Keratinocyte (primary cell): Measurements from ENCODE around the gene TTLL8. TPM values are rescaled to one million over a fixed set of nuclear protein-coding genes. Genes with fewer than 3 reads are reported as not detected.

Source experiments
- DNase-seq: peaks from one replicate; pipeline ENCODE4 v3.0.0-alpha.2; 2011; ENCODE audit warnings: low read depth, missing footprints, low spot score
- FAIRE-seq: peaks from 2 replicates; lab custom pipeline; 2011; peaks lifted over from hg19 to GRCh38; lab: Jason Lieb, UNC
- H2AFZ ChIP-seq: 2 replicates; pipeline ENCODE4 v1.6.0; 2012; ENCODE audit warnings: low read length, control low read depth, inconsistent platforms; ENCODE audit not compliant: control insufficient read depth
- H3K27ac ChIP-seq: 2 replicates; pipeline ENCODE4 v1.5.1; 2011; ENCODE audit warnings: low read length; ENCODE audit not compliant: control insufficient read depth, insufficient read depth
- H3K27me3 ChIP-seq: 3 replicates; pipeline ENCODE4 v1.6.0; 2011; ENCODE audit warnings: low read length; ENCODE audit not compliant: control insufficient read depth, insufficient read depth; ENCODE audit errors: extremely low read depth
- H3K36me3 ChIP-seq, 2 experiments: 2 replicates in 1 of 2; 3 replicates in 1 of 2; pipeline ENCODE4 v1.5.1; 2011; ENCODE audit warnings: low read length in 2 of 2, mild to moderate bottlenecking in 1 of 2; ENCODE audit not compliant: control insufficient read depth in 2 of 2, insufficient read depth in 2 of 2; ENCODE audit errors: extremely low read depth in 1 of 2
- H3K4me1 ChIP-seq: 3 replicates; pipeline ENCODE4 v1.5.1; 2011; ENCODE audit warnings: low read length; ENCODE audit not compliant: control insufficient read depth, insufficient read depth; ENCODE audit errors: extremely low read depth
- H3K4me2 ChIP-seq: 3 replicates; pipeline ENCODE4 v1.6.0; 2011; ENCODE audit warnings: low read depth, low read length; ENCODE audit not compliant: control insufficient read depth, insufficient read depth; ENCODE audit errors: extremely low read depth
- H3K4me3 ChIP-seq, 3 experiments: fragments of 200-600 bp in 1 of 3; sonication (generic) in 1 of 3; 2 replicates in 2 of 3; 3 replicates in 1 of 3; pipeline ENCODE4 v1.5.1; 2011 to 2016; ENCODE audit warnings: low read length in 3 of 3, mild to moderate bottlenecking in 3 of 3, control low read depth in 2 of 3, inconsistent platforms in 1 of 3, low read depth in 1 of 3, mixed read lengths in 1 of 3, mixed run types in 1 of 3, moderate library complexity in 1 of 3; ENCODE audit not compliant: control insufficient read depth in 2 of 3, insufficient read depth in 2 of 3; ENCODE audit errors: extremely low read depth in 1 of 3
- H3K79me2 ChIP-seq: 2 replicates; pipeline ENCODE4 v1.6.0; 2012; ENCODE audit warnings: low read length; ENCODE audit not compliant: control insufficient read depth, insufficient read depth
- H3K9ac ChIP-seq: 3 replicates; pipeline ENCODE4 v1.6.0; 2011; ENCODE audit warnings: low read length; ENCODE audit not compliant: control insufficient read depth, insufficient read depth; ENCODE audit errors: extremely low read depth
- H3K9me1 ChIP-seq: 3 replicates; pipeline ENCODE4 v1.6.0; 2011; ENCODE audit warnings: low read length; ENCODE audit not compliant: control insufficient read depth, insufficient read depth; ENCODE audit errors: extremely low read depth
- H3K9me3 ChIP-seq: 2 replicates; pipeline ENCODE4 v1.5.1; 2012; ENCODE audit warnings: low read depth, low read length; ENCODE audit not compliant: control insufficient read depth
- H4K20me1 ChIP-seq: 3 replicates; pipeline ENCODE4 v1.6.0; 2011; ENCODE audit warnings: low read length; ENCODE audit not compliant: control insufficient read depth, insufficient read depth; ENCODE audit errors: extremely low read depth
- CTCF ChIP-seq, 3 experiments: IDR thresholded peaks in 1 of 3; conservative IDR thresholded peaks in 1 of 3; optimal IDR thresholded peaks in 1 of 3; 2 replicates in 2 of 3; 3 replicates in 1 of 3; pipeline versions ENCODE3 to v1.5.1; 2011; ENCODE audit warnings: low read length in 3 of 3, mild to moderate bottlenecking in 3 of 3, moderate library complexity in 2 of 3, control low read depth in 1 of 3, inconsistent platforms in 1 of 3; ENCODE audit not compliant: insufficient read depth in 2 of 3; ENCODE audit errors: extremely low read depth in 1 of 3
- EZH2 ChIP-seq: IDR thresholded peaks from one replicate; pipeline ENCODE4 v1.6.1; 2012; ENCODE audit warnings: inconsistent platforms, mild to moderate bottlenecking, low read length, moderate library complexity
- dilution Hi-C: fragments of 300-500 bp; cut with MboI; formaldehyde crosslinking; loops from one replicate; pipeline ENCODE4 v1.7.0; 2020; ENCODE audit warnings: low sequenced_read_pairs; ENCODE audit not compliant: extremely low pct_ligation_motif_present
- polyA plus RNA-seq, 5 experiments: library from polyadenylated mRNA; depleted of rRNA in 3 of 5; stranded (reverse) in 3 of 5; stranded (forward) in 1 of 5; unstranded in 1 of 5; fragments of >200 nt; gene quantifications; 1 replicate in 1 of 5; 2 replicates in 3 of 5; 3 replicates in 1 of 5; pipeline versions ENCODE4 v1.2.1 to v1.2.3, GENCODE V29; 2011 to 2012; ENCODE audit warnings: missing spikeins in 2 of 5, low read depth in 1 of 5, low replicate concordance in 1 of 5

The TTLL8 gene
- polyA plus RNA-seq, 1 donor (not counting 4 experiments of a cell fraction or from before 2014, with no cell fraction given) = not detected

DNA sequence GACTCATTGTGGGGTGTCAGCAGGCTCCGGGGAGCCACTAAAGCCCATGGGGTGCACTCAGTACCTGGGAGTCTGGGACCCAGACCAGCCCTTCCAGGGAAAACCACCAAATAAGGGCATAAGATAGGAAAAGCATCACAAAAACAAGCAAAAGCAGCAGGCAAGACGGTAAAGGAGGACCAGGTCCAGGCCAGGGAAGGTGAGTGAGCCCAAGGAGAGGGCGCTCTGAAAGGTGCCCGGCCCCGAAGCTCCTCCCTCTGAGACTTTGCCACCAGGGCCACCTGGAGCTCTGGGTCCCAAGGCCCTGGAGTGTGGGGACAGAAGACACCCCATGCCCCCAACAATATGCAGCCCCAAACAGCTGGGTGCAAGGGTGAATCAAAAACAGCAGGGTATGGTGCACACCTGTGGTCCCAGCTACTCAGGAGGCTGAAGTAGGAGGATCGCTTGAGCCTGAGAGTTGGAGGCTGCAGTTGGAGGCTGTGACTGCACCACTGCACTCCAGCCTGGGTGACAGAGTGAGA is 40.3 kb downstream of the TTLL8 start:
- Histone ChIP-seq H3K79me2 (no peaks in the 10 kb centered on the region), H3K4me2 (no peak overlapping the region), H3K9ac (no peak overlapping the region), H3K9me3 (no peaks in the 10 kb centered on the region), H3K36me3 (no peaks in the 10 kb centered on the region), H3K4me3 (no peak overlapping the region), H4K20me1 (no peaks in the 10 kb centered on the region), H3K27me3 (peaks cover 45% of the 10 kb centered on the region), H3K4me1 (peaks cover 7% of the 10 kb centered on the region), H2AFZ (no peak overlapping the region), H3K27ac (no peak overlapping the region), H3K9me1 (no peaks in the 10 kb centered on the region)
- dilution Hi-C loops = no loop called here
- FAIRE-seq (no peak), DNase-seq (no peak)
- TF ChIP-seq EZH2 (no peak), CTCF (optimal IDR thresholded peaks at IDR 0.05 in 1 of 3, IDR thresholded peaks at IDR 0.05 in 1 of 3, conservative IDR thresholded peaks at IDR 0.05 in 1 of 3; ENCODE audit: extremely low read depth in 1 of 3, insufficient read depth in 2 of 3, low read length in 3 of 3) (no peak)

- Histone ChIP-seq H4K20me1 (no peaks in the 10 kb centered on the region), H3K36me3 (no peaks in the 10 kb centered on the region), H3K79me2 (no peaks in the 10 kb centered on the region), H2AFZ (no peak overlapping the region), H3K9me1 (no peaks in the 10 kb centered on the region), H3K27me3 (peaks cover 51% of the 10 kb centered on the region), H3K4me1 (peaks cover 7% of the 10 kb centered on the region), H3K9ac (no peak overlapping the region), H3K9me3 (no peaks in the 10 kb centered on the region), H3K4me3 (no peak overlapping the region), H3K27ac (no peak overlapping the region), H3K4me2 (no peak overlapping the region)
- no peak for DNase-seq
- dilution Hi-C loops = no loop called here
- TF ChIP-seq CTCF (optimal IDR thresholded peaks at IDR 0.05 in 1 of 3, IDR thresholded peaks at IDR 0.05 in 1 of 3, conservative IDR thresholded peaks at IDR 0.05 in 1 of 3; ENCODE audit: extremely low read depth in 1 of 3, insufficient read depth in 2 of 3, low read length in 3 of 3) (no peak), EZH2 (no peak)
- FAIRE-seq = no peak
Observed at GRCh38 chr22:50016988-50017700, 41.0 kb downstream of the TTLL8 start.
